HEK293 (cell line): Measurements from ENCODE around the gene ADSS1.

Experiments
- CTCF ChIA-PET: fragments of 350-600 bp; formaldehyde crosslinking; extraction: SDS; loops from one replicate; lab custom pipeline; 2021; ENCODE audit warnings: antibody characterized with exemption; lab: Yijun Ruan, JAX
- POLR2A ChIA-PET: fragments of 300-600 bp; formaldehyde crosslinking; extraction: SDS; loops from one replicate; lab custom pipeline; 2020; ENCODE audit warnings: antibody characterized with exemption, inconsistent platforms; lab: Yijun Ruan, JAX
- H3K27ac ChIP-seq: fragments of 200-500 bp; sonication (Bioruptor generic); 2 replicates; pipeline ENCODE4 v1.5.1; 2014; ENCODE audit warnings: low read depth, low read length, control low read depth, inconsistent platforms; ENCODE audit errors: extremely low read depth
- H3K36me3 ChIP-seq, 2 experiments: fragments of 200-500 bp in 1 of 2; sonication (Bioruptor generic) in 1 of 2; 1 replicate in 1 of 2; 2 replicates in 1 of 2; pipeline ENCODE4 v1.5.1; 2014 to 2017; ENCODE audit warnings: inconsistent platforms in 2 of 2, low read length in 2 of 2; ENCODE audit not compliant: control insufficient read depth in 2 of 2, insufficient read depth in 1 of 2
- H3K4me1 ChIP-seq: fragments of 200-500 bp; sonication (Bioruptor generic); 2 replicates; pipeline ENCODE4 v1.5.1; 2014; ENCODE audit warnings: mild to moderate bottlenecking, low read length, inconsistent platforms; ENCODE audit not compliant: control insufficient read depth, insufficient read depth
- H3K4me3 ChIP-seq: 2 replicates; pipeline ENCODE4 v1.5.1; 2011; ENCODE audit warnings: low read depth, mild to moderate bottlenecking, control low read depth, low read length, moderate library complexity
- H3K9me3 ChIP-seq: fragments of 200-500 bp; sonication (Bioruptor generic); 2 replicates; pipeline ENCODE4 v1.5.1; 2014; ENCODE audit warnings: low read depth, low read length, inconsistent platforms; ENCODE audit not compliant: control insufficient read depth, insufficient read depth
- BCL11B ChIP-seq: fragments of 450-650 bp; formaldehyde crosslinking; IDR thresholded peaks from 2 replicates; pipeline ENCODE4 v1.5.1; 2016; ENCODE audit warnings: low read depth, missing biosample characterization, missing genetic modification characterization
- CTCF ChIP-seq: fragments of 450-650 bp; formaldehyde crosslinking; IDR thresholded peaks from 2 replicates; pipeline ENCODE4 v1.5.1; 2016; ENCODE audit warnings: missing biosample characterization, missing genetic modification characterization
- GLI2 ChIP-seq: fragments of 450-650 bp; formaldehyde crosslinking; IDR thresholded peaks from 2 replicates; pipeline ENCODE4; 2017; ENCODE audit warnings: missing biosample characterization, missing genetic modification characterization, low read depth, borderline replicate concordance
- KLF17 ChIP-seq: fragments of 450-650 bp; formaldehyde crosslinking; IDR thresholded peaks from 2 replicates; pipeline ENCODE4 v1.5.1; 2016; ENCODE audit warnings: missing biosample characterization, missing genetic modification characterization
- MZF1 ChIP-seq: fragments of 450-650 bp; formaldehyde crosslinking; IDR thresholded peaks from 2 replicates; pipeline ENCODE4 v1.5.1; 2017; ENCODE audit warnings: missing biosample characterization, missing genetic modification characterization, borderline replicate concordance
- OSR2 ChIP-seq: fragments of 450-650 bp; formaldehyde crosslinking; IDR thresholded peaks from 2 replicates; pipeline ENCODE4 v1.5.1; 2016; ENCODE audit warnings: missing biosample characterization, missing genetic modification characterization
- TSHZ1 ChIP-seq: fragments of 450-650 bp; formaldehyde crosslinking; IDR thresholded peaks from 2 replicates; pipeline ENCODE4 v1.5.1; 2016; ENCODE audit warnings: missing biosample characterization, missing genetic modification characterization, borderline replicate concordance
- ZBTB20 ChIP-seq: fragments of 450-650 bp; formaldehyde crosslinking; IDR thresholded peaks from 2 replicates; pipeline ENCODE4 v1.5.1; 2016; ENCODE audit warnings: missing biosample characterization, missing genetic modification characterization
- ZBTB26 ChIP-seq: fragments of 450-650 bp; formaldehyde crosslinking; optimal IDR thresholded peaks from 2 replicates; pipeline ENCODE3; 2016; ENCODE audit warnings: missing biosample characterization, mild to moderate bottlenecking, missing genetic modification characterization
- ZEB2 ChIP-seq: fragments of 450-650 bp; formaldehyde crosslinking; IDR thresholded peaks from 2 replicates; pipeline ENCODE4 v1.5.1; 2016; ENCODE audit warnings: missing biosample characterization, missing genetic modification characterization
- ZNF157 ChIP-seq: fragments of 450-650 bp; formaldehyde crosslinking; IDR thresholded peaks from 2 replicates; pipeline ENCODE4 v1.5.1; 2016; ENCODE audit warnings: missing biosample characterization, missing genetic modification characterization
- ZNF18 ChIP-seq: fragments of 450-650 bp; formaldehyde crosslinking; IDR thresholded peaks from 2 replicates; pipeline ENCODE4 v1.5.1; 2016; ENCODE audit warnings: missing biosample characterization, missing genetic modification characterization
- ZNF19 ChIP-seq: fragments of 450-650 bp; formaldehyde crosslinking; IDR thresholded peaks from 2 replicates; pipeline ENCODE4; 2016; ENCODE audit warnings: missing biosample characterization, missing genetic modification characterization, low read depth
- ZNF239 ChIP-seq: fragments of 450-650 bp; formaldehyde crosslinking; IDR thresholded peaks from 2 replicates; pipeline ENCODE4 v1.5.1; 2016; ENCODE audit warnings: missing biosample characterization, missing genetic modification characterization
- ZNF26 ChIP-seq: fragments of 450-650 bp; formaldehyde crosslinking; IDR thresholded peaks from 2 replicates; pipeline ENCODE4 v1.5.1; 2016; ENCODE audit warnings: missing biosample characterization, missing genetic modification characterization
- ZNF266 ChIP-seq: fragments of 450-650 bp; formaldehyde crosslinking; IDR thresholded peaks from 2 replicates; pipeline ENCODE4 v1.5.1; 2016; ENCODE audit warnings: missing biosample characterization, missing genetic modification characterization, low read depth
- ZNF350 ChIP-seq: fragments of 450-650 bp; formaldehyde crosslinking; IDR thresholded peaks from 2 replicates; pipeline ENCODE4 v1.5.0; 2017; ENCODE audit warnings: missing biosample characterization, mild to moderate bottlenecking, missing genetic modification characterization
- ZNF423 ChIP-seq: fragments of 450-650 bp; formaldehyde crosslinking; IDR thresholded peaks from 2 replicates; pipeline ENCODE4 v1.5.1; 2016; ENCODE audit warnings: missing biosample characterization, missing genetic modification characterization
- ZNF529 ChIP-seq: fragments of 450-650 bp; formaldehyde crosslinking; IDR thresholded peaks from 2 replicates; pipeline ENCODE4 v1.5.1; 2017; ENCODE audit warnings: missing genetic modification characterization, missing biosample characterization; ENCODE audit not compliant: insufficient replicate concordance
- ZNF548 ChIP-seq: fragments of 450-650 bp; formaldehyde crosslinking; IDR thresholded peaks from 2 replicates; pipeline ENCODE4 v1.5.1; 2016; ENCODE audit warnings: missing biosample characterization, missing genetic modification characterization
- ZNF585B ChIP-seq: fragments of 450-650 bp; formaldehyde crosslinking; IDR thresholded peaks from 2 replicates; pipeline ENCODE4 v1.5.1; 2016; ENCODE audit warnings: missing biosample characterization, missing genetic modification characterization
- ZNF621 ChIP-seq: fragments of 450-650 bp; formaldehyde crosslinking; IDR thresholded peaks from 2 replicates; pipeline ENCODE4 v1.5.1; 2017; ENCODE audit warnings: missing biosample characterization, missing genetic modification characterization
- ZNF670 ChIP-seq: fragments of 450-650 bp; formaldehyde crosslinking; IDR thresholded peaks from 2 replicates; pipeline ENCODE4 v1.5.1; 2016; ENCODE audit warnings: missing biosample characterization, missing genetic modification characterization, low read depth
- ZSCAN4 ChIP-seq: fragments of 450-650 bp; formaldehyde crosslinking; IDR thresholded peaks from 2 replicates; pipeline ENCODE4 v1.5.1; 2017; ENCODE audit warnings: missing biosample characterization, missing genetic modification characterization

The ADSS1 gene

GRCh38 chr14:104782086-104782807 is 58.2 kb downstream of the ADSS1 start:
- no peaks in the 10 kb centered on the region for H3K4me1 ChIP-seq
- ChIA-PET CTCF (no interaction called here), POLR2A (interaction anchor here (1.0 to 1.1 kb wide), 2 partner anchors 13 to 30 kb away, joined by 3 to 4 read pairs; partner anchors contain the start of gene SIVA1)
- no peak for TF ChIP-seq ZNF239 (tag by site-specific recombination)
- no peak for TF ChIP-seq KLF17 (tag by site-specific recombination)
- TF ChIP-seq ZBTB26 (tag by site-specific recombination): no peak
- TF ChIP-seq ZNF19 (tag by site-specific recombination): no peak
- no peak for TF ChIP-seq ZNF585B (tag by site-specific recombination)
- no peak for TF ChIP-seq ZNF350
- TF ChIP-seq ZNF529: no peak
- TF ChIP-seq ZNF266: no peak
- no peak for TF ChIP-seq ZNF621 (tag by site-specific recombination)
- no peak for TF ChIP-seq ZEB2
- no peak for TF ChIP-seq ZNF548
- no peak for TF ChIP-seq ZBTB20
- no peak for TF ChIP-seq OSR2
- TF ChIP-seq MZF1 (tag by site-specific recombination): no peak
- TF ChIP-seq ZNF18 (tag by site-specific recombination): no peak
- TF ChIP-seq GLI2 (tag by site-specific recombination): no peak
- no peak for TF ChIP-seq CTCF (tag by site-specific recombination)
- no peak overlapping the region for H3K27ac ChIP-seq
- H3K4me3 ChIP-seq: no peak overlapping the region
- H3K9me3 ChIP-seq: no peaks in the 10 kb centered on the region
- peaks cover 0 to 86% of the 10 kb centered on the region in 2 experiments; a peak in 1 of 3 replicates for H3K36me3 ChIP-seq

- H3K4me3 ChIP-seq: no peak overlapping the region
- H3K4me1 ChIP-seq: no peaks in the 10 kb centered on the region
- peaks cover 0 to 86% of the 10 kb centered on the region in 2 experiments; a peak in 1 of 3 replicates for H3K36me3 ChIP-seq
- no peaks in the 10 kb centered on the region for H3K9me3 ChIP-seq
- ChIA-PET CTCF (no interaction called here), POLR2A (interaction anchor here (1.0 kb wide), 1 partner anchor 30 kb away, joined by 3 read pairs; the partner anchor contains the start of gene SIVA1)
- H3K27ac ChIP-seq: no peak overlapping the region
- TF ChIP-seq ZSCAN4 (tag by site-specific recombination) (no peak), TSHZ1 (tag by site-specific recombination) (no peak), BCL11B (tag by site-specific recombination) (no peak), ZNF670 (tag by site-specific recombination) (no peak), ZNF26 (no peak), ZNF157 (tag by site-specific recombination) (no peak), ZNF423 (no peak)
Observed at GRCh38 chr14:104782808-104783139, 58.7 kb downstream of the ADSS1 start.
